Stromal cell of bone marrow (primary cell): ENCODE measurements around the gene FHL1.
"Not testable (repeated sequence)": the region's sequence is repeated elsewhere in the genome, so short reads cannot be mapped to it uniquely, and the experiment has no call there.

ENCODE experiments used
- DNase-seq: peaks from one replicate; pipeline ENCODE4 v3.0.0-alpha.2; 2012; ENCODE audit warnings: low read depth

FHL1 gene

DNA sequence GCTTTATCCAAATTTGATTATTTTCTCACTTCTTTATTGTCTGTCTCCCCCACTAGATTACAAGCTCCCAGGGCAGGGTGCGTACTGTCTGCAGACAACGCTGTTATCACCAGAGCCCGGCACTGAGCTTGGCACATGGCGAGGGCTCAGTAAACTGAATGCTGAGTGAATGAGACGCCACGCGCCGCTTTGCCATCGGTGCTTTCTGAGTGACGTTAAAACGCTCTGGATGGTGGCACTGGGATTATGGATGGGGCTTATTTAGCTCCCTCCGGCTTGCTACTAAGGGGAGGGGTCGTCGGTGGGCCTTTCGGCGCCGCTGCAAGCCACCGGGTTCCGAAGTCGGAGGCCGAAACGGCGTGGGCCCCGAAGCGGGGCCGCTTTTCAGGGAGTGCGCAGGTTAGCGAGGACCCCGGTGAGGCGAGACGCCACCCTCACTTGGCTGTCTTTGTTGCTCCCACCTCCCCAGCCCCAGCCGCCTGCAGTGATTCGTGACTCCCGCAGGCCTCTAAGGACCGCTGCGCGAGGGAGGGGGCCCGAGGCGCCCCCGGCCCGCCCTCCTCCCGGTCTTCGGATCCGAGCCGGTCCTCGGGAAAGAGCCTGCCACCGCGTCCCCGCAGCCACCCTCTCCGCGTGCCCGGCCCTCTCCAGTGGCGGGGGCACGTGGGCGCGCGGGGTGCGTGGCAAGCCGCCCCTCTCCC, 569 bp upstream of the FHL1 start:
- DNase-seq, result no peak

DNA sequence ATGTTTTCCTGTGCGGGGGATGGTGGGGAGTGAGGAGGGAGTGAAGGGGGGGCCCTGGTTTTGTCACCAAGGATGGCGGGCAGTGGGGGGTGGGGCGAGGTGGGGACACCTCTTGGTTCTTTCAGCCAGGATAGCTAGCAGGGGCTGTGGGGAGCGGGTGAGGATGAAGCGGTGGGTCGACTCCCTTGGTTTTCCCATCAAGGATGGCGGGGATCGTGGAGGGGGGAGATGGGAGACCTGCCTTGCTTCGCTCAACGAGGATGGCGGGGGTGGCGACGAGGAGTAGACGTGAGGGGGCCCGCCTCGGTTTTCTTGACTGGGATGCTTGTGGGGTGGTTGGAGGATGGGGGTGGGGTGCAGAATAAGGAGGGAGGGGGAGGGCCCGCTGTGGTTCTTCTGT, 643 bp downstream of the FHL1 start:
- no peak for DNase-seq

DNA sequence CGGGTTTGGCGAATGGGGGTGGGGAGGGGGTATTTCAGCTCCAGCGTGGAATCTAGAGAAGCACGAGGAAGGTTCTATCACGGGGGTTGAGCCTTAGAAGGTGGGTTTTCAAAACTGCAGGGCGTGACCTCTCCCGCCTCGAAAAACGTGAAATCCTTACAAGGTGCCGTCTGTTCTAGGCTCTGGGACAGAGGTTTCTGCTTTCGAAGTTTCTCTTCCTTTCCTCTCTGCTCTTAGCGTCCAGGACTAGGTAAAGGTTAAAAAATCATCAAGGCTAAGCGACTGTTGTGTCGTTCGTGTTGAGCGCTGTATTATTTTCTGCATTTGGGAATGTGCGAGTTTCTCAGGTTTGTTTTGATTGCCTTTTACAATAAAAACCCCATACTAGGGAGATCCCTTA, 1.1 kb downstream of the FHL1 start:
- DNase-seq, result no peak

DNA sequence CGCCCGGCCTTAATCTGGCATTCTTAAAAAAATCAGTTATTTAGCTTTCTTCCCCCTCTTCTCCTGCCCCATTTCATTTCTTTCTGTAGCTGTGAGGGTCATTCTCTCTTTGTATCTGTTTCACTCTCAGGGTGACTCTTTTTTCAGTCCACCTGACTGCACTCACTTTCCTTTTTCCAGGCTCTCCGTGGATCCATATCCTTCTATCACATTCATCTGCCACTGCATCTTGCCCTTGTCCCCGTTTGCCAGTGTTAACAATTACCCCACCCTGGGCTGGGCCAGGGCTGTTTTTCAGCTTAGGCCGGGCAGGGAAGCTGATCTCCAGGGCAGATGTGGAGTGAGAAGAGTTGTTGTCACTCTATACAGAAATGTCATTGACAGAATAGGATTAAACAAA, 7.7 kb downstream of the FHL1 start:
- no peak for DNase-seq

DNA sequence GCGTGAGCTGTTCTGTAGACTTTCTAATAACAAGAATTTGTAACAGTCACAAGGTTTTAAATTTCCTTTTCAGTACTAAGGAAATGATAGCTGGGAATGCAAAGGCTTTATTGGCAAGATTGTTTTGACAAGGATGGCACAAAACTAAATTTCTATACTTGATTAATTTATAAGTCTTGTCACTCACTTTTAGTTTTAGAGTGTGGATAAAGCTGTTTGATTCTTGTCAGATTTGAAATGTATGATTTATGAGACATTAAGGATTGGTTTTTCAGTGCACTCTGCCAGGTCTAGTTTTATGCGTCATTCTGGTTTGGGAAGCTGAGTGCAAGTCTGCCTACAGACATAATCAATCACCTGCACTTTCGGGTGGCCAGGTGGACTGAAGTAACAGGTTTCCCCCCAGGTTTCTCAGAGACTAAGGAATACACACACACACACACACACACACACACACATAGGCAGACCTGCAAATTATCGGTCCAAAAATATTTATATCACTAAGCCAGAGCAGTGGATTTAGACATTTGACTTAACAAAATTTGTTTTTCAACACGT, 9.3 kb downstream of the FHL1 start:
- DNase-seq, result no peak

DNA sequence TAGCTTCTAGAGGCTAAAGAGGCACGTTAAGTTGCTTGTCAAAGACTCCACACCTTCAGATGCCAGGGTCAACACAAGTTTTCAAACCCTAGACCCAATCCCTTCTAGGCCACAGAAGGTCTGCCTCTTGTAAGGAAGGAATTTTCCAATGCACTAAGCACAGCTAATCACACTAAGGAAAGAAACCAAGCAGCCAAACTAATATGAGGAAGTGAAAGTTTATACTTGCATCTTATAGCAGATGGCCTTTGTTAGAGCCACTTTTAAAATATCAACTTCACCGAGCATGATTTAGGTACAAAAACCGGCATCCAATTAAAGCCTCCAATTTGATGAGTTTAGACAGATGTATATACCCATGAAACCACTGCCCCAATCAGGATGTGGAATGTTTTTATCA, 9.9 kb downstream of the FHL1 start:
- DNase-seq, result no peak

DNA sequence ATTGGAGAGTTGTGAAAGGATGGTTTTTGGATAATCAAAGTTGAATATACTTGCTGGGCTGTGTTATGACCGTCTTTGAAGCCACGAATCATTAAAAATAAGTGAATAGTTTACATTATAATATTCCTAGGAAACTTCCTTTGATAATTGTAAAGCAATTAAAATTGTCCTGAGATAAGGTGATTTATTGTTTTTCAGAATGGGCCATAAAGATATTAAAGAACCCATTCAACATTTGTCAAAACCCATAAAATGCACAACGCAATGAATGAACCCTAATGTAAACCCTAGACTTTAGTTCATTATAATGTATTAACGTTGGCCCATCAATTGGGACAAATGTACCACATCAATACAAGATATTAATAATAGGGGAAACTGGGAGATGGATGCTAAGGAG, 11.4 kb downstream of the FHL1 start:
- DNase-seq, result no peak

DNA sequence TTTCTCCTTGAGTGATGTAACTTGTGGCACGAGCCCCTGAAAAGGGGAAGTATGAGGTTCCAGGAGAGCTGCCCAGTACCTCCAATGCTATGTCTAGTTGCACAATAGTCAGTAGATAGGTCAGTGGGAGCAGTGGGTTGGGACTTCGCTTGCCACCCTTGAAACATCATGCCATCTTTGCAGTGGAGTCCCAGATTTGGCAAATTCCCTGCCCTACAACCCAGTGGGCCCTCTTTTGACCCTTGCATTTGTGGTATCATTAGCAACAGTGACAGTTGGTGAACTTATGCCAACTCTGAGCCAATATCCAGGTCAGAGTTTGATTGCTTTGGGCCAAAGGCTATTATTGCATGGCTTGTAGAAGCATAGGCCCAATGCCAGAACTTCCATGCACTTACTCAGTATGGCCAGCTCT, 12.3 kb downstream of the FHL1 start:
- DNase-seq, result no peak

DNA sequence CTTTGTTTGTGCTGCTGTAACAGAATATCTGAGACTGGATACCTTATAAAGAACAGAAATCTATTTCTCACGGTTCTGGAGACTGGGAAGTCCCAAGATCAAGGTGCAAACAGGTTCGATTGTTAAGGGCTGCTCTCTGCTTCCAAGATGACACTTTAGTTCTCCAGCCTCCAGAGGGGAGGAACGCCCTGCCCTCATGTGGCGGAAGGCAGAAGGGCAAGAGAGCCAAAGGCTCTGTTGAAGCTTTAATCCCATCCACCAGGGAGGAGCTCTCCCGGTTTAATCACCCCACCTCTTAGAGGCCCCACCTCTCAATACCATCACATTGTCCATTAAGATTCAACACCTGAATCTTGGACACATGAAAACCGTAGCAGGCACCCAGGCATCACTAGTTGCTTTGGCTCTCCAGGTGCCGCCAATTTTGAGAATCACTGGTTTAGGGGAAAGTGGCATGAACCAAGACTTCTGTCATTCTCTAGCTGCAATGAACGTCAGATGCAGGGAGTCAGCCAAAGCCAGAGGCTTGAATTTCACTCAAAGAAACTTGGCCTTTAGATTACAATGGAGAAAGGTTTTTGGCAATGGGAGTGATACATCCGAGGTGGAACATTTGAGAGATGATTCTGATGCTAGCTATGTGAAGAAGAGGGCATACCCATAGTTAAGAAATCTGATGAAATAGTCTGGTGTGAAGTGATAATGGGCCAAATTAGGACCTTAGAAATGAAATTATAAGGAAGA, 15.7 kb downstream of the FHL1 start:
- DNase-seq, result no peak

DNA sequence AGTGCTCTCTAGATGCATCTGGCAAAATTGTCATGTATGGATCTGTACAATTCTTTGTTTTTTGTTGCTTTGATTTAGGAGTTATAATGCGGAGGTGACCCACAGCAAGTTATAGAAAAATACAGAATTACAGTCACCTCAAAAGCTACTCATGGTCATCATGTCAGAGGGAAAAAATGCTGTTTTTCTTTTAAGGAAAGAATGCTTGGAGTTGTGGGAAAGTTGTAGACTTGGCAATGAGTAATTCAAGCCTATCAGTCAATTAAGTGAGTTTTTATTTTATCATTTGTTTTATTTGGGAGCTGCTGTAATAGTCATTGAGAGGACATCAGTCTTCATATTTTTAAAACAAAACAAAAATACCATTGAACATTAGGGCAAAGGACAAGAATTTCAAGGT, 16.4 kb downstream of the FHL1 start:
- DNase-seq, result no peak

DNA sequence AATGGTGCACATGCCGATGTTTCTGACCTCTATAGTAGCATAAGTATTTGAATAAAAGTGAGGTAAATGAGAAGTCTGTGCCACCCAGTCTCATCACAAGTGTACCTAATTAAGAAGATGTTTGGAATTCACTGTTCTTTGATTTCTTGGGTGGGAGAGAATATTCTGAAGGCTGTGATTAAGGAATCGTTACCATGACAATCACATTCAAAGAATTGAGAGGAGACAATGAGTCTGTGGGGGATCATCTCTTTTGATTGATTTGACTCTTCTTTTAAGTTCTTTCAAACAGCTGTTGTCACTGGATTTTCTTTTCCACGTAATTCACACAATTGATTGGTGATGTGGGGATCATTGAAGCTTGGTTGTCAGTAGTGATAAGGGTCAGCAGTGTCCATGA, 18.1 kb downstream of the FHL1 start:
- DNase-seq, result no peak

DNA sequence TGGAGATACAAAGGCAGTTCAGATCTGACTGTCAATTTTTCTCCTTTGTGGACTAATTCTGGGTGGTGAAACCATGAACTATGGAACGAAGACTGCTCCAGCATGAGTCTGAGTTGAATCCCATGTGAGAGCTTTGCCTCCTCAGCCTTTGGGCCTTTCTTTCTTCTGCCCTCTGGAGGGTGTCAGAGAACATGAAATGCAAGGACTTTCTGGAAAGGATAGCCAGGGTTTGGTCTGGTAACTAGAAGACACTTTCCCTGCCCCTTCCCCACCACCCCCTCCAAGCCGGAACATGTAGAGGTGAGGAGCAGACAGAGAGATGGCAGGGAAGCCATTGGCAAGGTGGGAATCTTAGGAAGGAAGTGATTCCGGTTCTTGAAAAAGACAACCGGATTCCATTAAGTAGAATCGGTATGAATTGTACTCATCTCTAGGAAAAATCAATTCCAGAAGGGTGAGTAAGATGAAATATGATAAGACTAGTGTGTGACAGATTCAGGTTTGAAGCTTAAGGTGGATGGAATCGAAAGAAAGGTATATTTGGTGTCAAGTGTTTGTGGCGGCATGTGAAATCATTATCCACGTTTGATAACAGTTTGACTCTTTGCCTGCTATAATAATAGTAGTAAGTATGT, 19.0 kb downstream of the FHL1 start:
- peak; percentile 44 for DNase-seq

DNA sequence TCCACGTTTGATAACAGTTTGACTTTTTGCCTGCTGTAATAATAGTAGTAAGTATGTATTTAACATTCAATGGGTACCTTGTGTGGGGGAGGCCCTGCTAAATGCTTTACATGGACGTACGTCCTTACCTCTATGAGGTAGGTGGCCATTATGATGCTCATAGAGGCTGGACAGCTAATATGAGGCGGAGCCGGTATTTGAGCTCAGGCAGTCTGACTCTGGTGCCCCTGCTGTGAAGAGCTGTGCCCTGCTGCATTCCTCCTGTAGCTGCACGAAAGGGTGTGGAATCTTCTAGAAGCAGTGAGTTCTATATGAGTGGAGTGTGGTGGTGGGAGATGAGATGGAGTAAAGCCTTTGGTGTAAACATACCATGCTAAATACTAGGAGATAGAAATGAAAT, 20.7 kb downstream of the FHL1 start:
- not testable (repeated sequence) for DNase-seq

DNA sequence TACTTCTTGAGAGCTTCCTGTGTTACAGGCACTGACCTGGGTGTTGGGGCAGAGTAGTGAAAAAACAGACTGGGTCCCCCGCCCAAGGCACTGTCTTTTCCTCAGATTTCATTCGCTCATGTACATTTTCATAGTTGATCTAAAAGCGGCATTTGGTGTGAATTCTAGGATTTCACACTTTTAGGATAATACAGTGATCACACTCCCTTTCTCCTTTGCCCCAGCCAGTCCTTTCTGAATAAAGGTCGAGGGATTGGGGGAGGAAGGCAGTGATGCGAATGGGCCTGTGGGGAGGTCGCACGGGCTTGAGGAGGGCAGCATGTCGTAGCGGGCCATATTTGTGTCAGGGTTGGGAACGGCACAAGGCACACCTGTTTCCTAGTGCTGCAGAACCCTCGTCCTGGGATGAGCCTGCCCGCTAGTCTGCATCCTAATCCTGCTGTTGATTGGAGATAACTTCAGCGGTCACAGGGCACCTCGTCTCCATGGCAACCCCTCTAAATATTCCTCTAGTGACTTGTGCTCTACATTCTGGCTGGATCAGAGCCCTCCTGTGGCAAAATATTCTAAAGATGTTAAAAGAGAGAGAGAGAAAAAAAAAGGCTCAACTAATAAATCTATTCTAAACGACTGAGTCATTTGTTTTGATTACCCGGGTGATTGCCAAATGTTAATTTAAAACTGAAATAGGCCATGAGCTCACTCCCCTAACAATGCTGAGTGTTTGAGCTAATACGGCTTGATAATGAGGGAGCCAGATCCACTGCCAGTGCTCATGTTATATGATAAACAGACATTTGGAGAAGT, 21.8 kb downstream of the FHL1 start:
- peak; percentile 80 for DNase-seq

DNA sequence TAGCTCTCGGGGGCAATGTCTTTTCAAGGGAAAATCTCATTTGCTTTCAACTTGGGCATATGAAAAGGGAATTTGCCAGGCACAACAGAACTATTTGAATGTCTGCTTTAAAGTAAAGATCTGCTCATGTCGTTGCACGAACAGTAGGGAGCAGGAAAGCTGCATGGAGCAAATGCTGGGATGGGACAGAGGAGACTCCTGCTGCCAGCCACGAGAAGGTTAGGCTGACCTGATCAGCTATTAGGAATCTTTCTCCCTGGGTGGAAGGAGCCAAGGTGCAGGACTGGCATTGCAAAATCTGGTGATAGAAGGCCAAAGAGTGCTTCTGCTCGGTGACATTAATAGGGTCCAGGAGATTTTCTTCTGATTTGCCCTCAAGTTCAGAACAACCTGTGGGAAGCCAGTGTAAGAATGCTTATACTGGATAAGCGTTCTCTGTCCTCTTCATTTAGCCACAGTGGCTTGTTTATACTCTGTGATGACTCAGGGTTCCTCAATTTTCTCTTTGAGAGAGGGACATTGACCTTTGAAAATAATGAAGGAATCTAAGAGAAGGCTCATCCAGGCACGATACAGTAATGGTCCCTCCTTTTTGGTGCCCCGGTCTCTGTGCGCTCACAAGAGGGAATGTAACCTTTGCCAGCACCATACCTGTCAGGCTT, 22.9 kb downstream of the FHL1 start:
- DNase-seq, result no peak

DNA sequence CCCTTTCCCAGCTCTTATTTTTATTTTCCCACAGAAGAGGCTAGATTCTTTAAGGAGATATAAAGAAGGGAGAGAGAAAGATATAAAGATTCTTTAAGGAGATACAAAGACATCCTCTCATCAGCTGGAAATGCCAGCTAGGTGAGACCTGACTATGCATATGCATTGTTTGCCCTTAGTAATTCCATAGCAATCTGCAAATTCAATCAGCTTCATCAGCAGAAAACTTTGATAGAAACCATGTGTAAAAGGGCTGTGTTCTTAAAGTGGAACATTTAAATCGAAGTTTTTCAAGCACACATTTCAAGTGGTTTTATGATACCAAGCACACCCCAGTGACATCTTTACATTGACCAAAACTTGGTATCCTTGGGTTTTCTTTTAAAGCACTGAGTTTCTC, 24.1 kb downstream of the FHL1 start:
- DNase-seq, result no peak

DNA sequence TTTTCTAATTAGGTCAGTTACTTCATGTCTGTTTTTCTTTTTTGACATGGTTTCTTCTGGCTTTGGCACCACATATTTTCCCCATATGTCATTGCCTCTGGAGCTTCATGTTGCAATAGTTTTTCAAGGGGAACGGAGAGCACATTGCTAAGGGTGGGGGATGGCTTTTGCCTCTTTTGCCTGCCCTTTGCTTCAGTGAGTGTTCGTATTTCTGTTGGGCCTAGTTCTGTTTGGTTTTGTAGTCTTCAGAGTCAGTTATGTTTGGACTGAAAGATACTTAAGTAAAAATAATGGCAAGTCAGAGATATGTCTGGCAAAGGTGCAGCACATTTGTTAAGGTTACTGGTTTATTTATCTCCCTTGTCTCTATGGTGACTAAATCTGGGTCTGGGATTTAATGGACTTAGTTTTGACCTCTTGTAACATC, 29.1 kb downstream of the FHL1 start:
- DNase-seq, result peak; percentile 85

DNA sequence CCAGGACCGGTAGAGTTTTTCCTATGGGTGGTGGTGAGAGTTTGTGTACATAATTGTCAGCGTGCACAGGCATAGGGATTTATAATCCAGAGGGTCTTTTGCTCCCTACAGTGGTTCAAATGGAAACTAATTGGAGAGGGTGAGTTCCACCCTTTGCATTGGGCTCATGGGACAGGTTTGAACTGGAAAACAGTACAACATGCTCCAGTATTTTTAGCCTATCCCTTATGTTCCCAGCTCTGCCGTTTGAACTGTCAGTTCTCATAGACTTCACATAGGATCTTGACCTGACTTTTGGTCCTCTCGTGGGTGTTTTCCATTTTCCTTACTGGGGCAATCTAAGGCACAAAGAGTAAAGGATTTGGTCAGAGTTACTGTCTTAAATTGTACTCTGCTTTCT, 31.8 kb downstream of the FHL1 start:
- DNase-seq, result no peak

DNA sequence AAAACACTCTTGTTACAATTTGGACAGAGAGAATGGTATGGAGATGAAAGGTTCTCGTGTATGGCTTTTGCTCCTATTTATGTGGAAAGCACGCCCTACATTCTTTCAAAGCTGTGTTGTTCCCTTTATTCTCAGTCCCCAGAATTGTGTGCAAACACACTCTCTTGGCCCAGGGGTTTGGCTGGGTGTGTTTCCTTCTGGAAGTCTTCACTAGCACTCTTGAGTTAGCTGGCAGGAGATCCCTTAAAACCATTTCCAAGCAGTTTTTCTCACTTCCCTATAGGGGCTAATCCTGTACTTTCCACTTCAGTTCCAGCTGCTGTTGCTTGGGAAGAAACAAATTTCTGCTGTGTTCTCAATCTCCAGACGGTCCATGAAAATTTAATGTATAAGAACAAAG, 35.1 kb downstream of the FHL1 start:
- no peak for DNase-seq

DNA sequence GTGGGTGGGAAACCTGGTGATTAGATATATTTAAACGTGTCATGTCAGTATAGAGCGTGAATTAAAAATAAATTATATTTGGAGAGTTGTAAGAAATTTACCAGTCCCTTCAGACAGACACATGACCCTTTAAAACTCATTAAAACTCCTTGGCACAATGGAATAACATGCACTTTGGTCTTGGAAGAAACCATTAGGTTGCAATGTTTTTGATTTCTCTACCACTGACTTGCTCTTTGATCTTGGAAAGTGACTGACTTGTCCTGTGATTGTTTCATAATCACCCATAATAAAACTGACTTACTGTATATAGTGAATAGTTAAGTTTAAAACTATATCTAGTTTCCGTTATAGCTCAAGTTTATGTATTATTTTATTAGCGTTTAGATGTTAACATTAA, 35.8 kb downstream of the FHL1 start:
- DNase-seq, result no peak

DNA sequence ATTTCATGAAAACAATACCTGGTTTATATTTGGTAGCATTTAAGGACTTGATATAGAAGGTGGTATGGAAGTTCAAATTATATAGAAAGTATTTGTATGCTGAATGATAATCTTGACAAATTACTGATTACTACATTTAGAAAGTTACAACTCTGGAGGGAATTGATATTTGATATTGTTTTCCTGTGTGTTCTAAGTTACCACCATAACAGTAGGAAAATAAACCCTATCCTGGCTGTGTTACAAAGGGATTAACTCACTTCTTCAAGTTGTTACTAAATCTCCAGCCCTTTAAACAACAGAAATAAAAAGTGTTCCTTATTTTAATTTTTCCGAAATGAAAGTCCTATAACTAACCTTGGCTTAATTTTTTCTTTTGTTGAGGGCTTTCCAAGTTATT, 36.6 kb downstream of the FHL1 start:
- no peak for DNase-seq
